OCI-LY3 (cell line): ENCODE results near the gene RNF123.

Source experiments
- H2AFZ ChIP-seq: fragments of 200-600, 300-600 bp; shearing (Covaris generic); 2 replicates; pipeline ENCODE4 v1.6.0; 2014; ENCODE audit warnings: antibody characterized with exemption, low read depth, low read length
- H3K27ac ChIP-seq: fragments of 200-600, 300-600 bp; sonication (generic); 2 replicates; pipeline ENCODE4 v1.5.1; 2014; ENCODE audit warnings: mild to moderate bottlenecking, low read length, moderate library complexity, mixed read lengths
- H3K27me3 ChIP-seq: fragments of 200-600, 300-600 bp; sonication (generic); 2 replicates; pipeline ENCODE4 v1.6.1; 2014; ENCODE audit warnings: low read depth, low read length, mixed read lengths
- H3K36me3 ChIP-seq: fragments of 200-600, 300-600 bp; sonication (generic); replicated peaks from 2 replicates; pipeline ENCODE3; 2014; ENCODE audit warnings: low read depth, low read length, mixed read lengths
- H3K4me1 ChIP-seq: fragments of 300-600, 200-600 bp; sonication (generic); 2 replicates; pipeline ENCODE4 v1.6.1; 2014; ENCODE audit warnings: low read length, mixed read lengths
- H3K4me2 ChIP-seq: fragments of 200-600, 300-600 bp; sonication (generic); 2 replicates; pipeline ENCODE4 v1.6.1; 2014; ENCODE audit warnings: low read length, mixed read lengths
- H3K4me3 ChIP-seq: fragments of 300-600, 200-600 bp; sonication (generic); 2 replicates; pipeline ENCODE4 v1.5.1; 2014; ENCODE audit warnings: antibody characterized with exemption, mild to moderate bottlenecking, low read length, moderate library complexity
- H3K79me2 ChIP-seq: fragments of 300-600, 200-600 bp; shearing (Covaris generic); 2 replicates; pipeline ENCODE4 v1.6.1; 2014; ENCODE audit warnings: mild to moderate bottlenecking, low read length, mixed read lengths
- H3K9ac ChIP-seq: fragments of 300-600, 200-600 bp; shearing (Covaris generic); 2 replicates; pipeline ENCODE4 v1.6.0; 2014; ENCODE audit warnings: mild to moderate bottlenecking, low read length, moderate library complexity
- H3K9me3 ChIP-seq: fragments of 200-600, 300-600 bp; shearing (Covaris generic); 2 replicates; pipeline ENCODE4 v1.6.1; 2014; ENCODE audit warnings: low read length, mixed read lengths; ENCODE audit not compliant: insufficient read depth
- H4K20me1 ChIP-seq: fragments of 200-600, 300-600 bp; sonication (generic); 2 replicates; pipeline ENCODE4 v1.6.1; 2016; ENCODE audit warnings: low read length, mixed read lengths; ENCODE audit not compliant: insufficient read depth
- CTCF ChIP-seq: fragments of 200-600, 300-600 bp; sonication (generic); IDR thresholded peaks from 2 replicates; pipeline ENCODE4 v1.5.1; 2014; ENCODE audit warnings: antibody characterized with exemption, low read length, low read depth
- EZH2phosphoT487 ChIP-seq: fragments of 200-600 bp; shearing (Covaris generic); IDR thresholded peaks from 2 replicates; pipeline ENCODE4 v1.6.1; 2018; ENCODE audit warnings: antibody characterized with exemption, mixed run types, low read depth

The RNF123 gene

GRCh38 chr3:49652903-49653415 is 36.4 kb upstream of the RNF123 start:
- H3K36me3 ChIP-seq, result no peaks in the 10 kb centered on the region
- no peaks in the 10 kb centered on the region for H3K27me3 ChIP-seq
- no peaks in the 10 kb centered on the region for H4K20me1 ChIP-seq
- H3K4me2 ChIP-seq, result no peak overlapping the region
- no peak overlapping the region for H3K27ac ChIP-seq
- no peak overlapping the region for H3K9ac ChIP-seq
- no peak overlapping the region for H2AFZ ChIP-seq
- no peak overlapping the region for H3K4me3 ChIP-seq
- no peak for TF ChIP-seq CTCF
- no peak for TF ChIP-seq EZH2phosphoT487
- no peaks in the 10 kb centered on the region for H3K79me2 ChIP-seq
- H3K9me3 ChIP-seq, result no peaks in the 10 kb centered on the region
- no peaks in the 10 kb centered on the region for H3K4me1 ChIP-seq

DNA sequence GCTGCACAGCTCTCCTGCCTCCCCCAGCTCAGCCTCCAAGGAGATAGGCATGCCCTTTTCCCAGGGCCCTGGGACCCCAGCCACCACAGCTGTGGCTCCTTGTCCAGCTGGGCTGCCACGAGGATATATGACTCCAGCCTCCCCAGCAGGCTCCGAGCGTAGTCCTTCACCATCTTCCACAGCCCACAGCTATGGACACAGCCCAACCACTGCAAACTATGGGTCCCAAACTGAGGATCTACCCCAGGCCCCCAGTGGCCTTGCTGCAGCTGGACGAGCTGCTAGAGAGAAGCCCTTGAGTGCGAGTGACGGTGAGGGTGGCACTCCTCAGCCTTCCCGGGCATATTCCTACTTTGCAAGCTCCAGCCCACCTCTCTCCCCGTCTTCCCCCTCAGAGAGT is 35.7 kb upstream of the RNF123 start:
- Histone ChIP-seq H3K9me3 (no peaks in the 10 kb centered on the region), H3K4me3 (no peak overlapping the region), H3K9ac (no peak overlapping the region), H2AFZ (no peak overlapping the region), H3K27ac (no peak overlapping the region), H4K20me1 (no peaks in the 10 kb centered on the region), H3K4me2 (no peak overlapping the region), H3K4me1 (no peaks in the 10 kb centered on the region), H3K36me3 (no peaks in the 10 kb centered on the region), H3K27me3 (no peaks in the 10 kb centered on the region), H3K79me2 (no peaks in the 10 kb centered on the region)
- TF ChIP-seq EZH2phosphoT487 (no peak), CTCF (no peak)

- no peaks in the 10 kb centered on the region for H3K79me2 ChIP-seq
- H3K36me3 ChIP-seq, result no peaks in the 10 kb centered on the region
- no peaks in the 10 kb centered on the region for H3K27me3 ChIP-seq
- no peak overlapping the region for H3K27ac ChIP-seq
- no peak overlapping the region for H3K4me3 ChIP-seq
- no peak overlapping the region for H3K9ac ChIP-seq
- H3K9me3 ChIP-seq, result no peaks in the 10 kb centered on the region
- H4K20me1 ChIP-seq, result no peaks in the 10 kb centered on the region
- no peak overlapping the region for H2AFZ ChIP-seq
- no peaks in the 10 kb centered on the region for H3K4me1 ChIP-seq
- no peak overlapping the region for H3K4me2 ChIP-seq
- TF ChIP-seq CTCF (no peak), EZH2phosphoT487 (no peak)
Observed at GRCh38 chr3:49654176-49654825, 35.1 kb upstream of the RNF123 start.

DNA sequence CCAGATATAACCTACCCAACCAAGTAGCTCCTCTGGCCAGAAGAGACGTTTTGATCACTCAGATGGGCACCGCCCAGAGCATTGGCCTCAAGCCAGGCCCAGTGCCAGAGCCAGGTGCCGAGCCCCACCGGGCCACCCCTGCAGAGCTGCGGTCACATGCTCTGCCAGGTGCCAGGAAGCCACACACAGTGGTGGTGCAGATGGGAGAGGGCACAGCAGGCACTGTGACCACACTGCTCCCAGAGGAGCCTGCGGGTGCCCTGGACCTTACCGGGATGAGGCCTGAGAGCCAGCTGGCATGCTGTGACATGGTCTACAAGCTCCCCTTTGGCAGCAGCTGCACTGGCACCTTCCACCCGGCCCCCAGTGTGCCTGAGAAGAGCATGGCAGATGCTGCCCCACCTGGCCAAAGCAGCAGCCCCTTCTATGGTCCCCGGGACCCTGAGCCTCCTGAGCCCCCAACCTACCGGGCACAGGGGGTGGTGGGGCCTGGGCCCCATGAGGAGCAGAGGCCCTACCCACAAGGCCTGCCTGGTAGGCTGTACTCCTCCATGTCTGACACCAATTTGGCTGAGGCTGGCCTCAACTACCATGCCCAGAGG is 34.3 kb upstream of the RNF123 start:
- H3K27me3 ChIP-seq, result no peaks in the 10 kb centered on the region
- H3K4me3 ChIP-seq, result no peak overlapping the region
- no peaks in the 10 kb centered on the region for H4K20me1 ChIP-seq
- H3K4me2 ChIP-seq, result no peak overlapping the region
- H3K36me3 ChIP-seq, result no peaks in the 10 kb centered on the region
- H3K4me1 ChIP-seq, result no peaks in the 10 kb centered on the region
- H3K27ac ChIP-seq, result no peak overlapping the region
- no peaks in the 10 kb centered on the region for H3K9me3 ChIP-seq
- no peak overlapping the region for H2AFZ ChIP-seq
- no peaks in the 10 kb centered on the region for H3K79me2 ChIP-seq
- no peak for TF ChIP-seq CTCF
- TF ChIP-seq EZH2phosphoT487, result no peak
- H3K9ac ChIP-seq, result no peak overlapping the region
